IPS-11a (cell line): Measurements from ENCODE around the gene ADRB2.

ENCODE experiments used
- H3K4me3 ChIP-seq: one replicate; pipeline ENCODE4 v1.5.1; 2013; ENCODE audit warnings: low read depth, low read length, control low read depth

Gene ADRB2

GRCh38 chr5:148830211-148830610 is 3.8 kb downstream of the ADRB2 start:
- no peak overlapping the region for H3K4me3 ChIP-seq

DNA sequence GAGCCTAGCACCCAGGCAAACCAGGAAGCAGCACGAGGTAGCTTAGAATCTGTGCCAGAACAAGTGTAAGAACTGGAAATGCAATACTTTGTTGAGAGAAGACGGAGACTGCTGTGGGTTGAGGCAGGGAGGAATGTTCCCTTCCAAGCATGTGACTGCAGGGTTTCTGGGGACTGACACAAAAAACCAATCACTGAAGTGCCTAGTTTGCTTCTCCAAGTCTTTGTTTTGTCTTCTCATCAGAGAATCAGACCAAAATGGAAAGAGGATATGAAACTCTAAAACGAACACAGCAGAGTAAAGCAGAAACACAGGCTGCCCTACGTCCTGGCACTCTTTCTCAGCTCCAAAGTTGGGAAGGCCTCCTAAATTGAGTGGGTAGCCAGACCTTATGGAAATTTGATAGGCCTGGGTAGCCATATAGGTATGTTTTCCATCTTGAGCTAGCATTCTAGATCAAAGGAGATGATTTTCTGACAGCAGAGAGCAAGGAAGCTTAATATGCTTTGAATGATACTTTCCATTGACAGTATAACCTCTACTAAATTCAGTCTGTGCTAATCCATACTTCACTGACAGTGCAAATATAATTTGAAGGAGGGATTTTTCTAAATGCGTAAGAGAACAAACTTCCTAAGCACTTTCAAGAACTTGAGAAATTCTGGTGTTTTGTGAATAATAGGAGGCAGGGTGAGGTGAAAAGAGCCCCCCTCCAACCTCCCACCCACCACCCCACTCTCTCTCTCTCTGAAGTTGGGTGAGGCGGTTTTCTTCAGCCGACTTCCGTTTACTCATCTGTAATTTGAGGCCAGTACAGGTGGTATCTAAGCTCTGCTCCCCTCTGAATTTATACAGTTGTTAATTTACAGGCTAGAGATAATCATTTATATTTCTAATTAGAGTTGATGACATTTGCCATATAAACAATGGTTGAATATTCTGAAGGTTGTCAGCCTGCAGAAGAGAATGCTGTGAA is 5.5 kb downstream of the ADRB2 start:
- no peak overlapping the region for H3K4me3 ChIP-seq

DNA sequence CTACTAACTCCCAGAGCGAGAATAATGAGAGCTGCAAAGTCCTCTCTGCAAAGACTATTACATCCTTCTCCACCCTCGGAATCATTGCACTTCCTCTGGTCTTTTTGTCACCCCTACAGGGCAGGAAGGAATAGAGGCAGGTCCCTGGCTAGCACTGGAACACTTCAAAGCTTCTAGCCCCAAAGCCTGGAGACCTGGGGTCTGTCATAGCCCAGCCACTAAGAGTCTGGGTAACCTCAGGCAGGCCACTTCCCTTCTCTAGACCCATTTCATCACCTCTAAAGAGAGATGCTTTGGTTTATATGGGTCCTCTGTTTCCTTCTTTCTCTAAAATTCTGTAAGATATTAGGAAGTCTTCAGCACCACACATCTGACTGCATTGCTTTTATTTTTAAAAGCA is 6.7 kb downstream of the ADRB2 start:
- H3K4me3 ChIP-seq, result no peak overlapping the region

DNA sequence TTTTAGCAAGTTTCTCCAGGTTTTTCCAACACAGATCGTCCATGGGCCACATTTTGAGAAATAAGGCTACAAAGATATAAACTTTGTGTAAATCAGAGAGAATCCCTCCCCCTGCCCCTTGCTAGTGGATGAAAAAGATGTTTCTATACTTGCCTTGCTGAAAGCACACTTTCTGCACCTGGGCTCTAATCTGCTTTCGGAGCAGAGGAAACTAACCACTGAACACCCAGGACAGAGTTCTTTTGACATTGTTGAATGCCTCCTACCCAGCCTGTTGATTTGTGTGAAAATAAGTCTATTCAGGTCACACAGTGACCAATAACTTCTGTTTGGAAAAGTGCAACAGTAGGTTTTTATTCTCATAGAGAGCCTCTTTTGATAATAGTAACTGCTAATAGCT is 7.5 kb downstream of the ADRB2 start:
- H3K4me3 ChIP-seq, result no peak overlapping the region

DNA sequence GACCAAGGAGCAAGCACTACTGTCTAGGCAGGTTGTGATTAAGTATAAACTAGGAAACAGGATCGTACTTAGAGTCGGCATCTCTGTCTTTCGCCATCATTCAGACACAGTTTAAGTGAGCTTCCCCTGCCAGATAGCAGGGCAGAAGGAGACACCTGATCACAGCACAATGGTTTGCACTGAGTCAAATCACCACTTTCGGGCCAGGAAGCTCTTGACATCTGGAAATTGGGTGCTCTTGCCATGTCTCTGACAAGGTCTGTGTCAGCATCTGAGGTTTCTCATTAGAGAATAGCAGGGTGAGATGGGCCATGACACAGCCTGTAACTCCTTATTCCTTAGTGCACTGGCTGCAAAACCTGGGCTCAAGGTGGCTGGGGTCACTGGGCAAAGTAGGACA is 8.3 kb downstream of the ADRB2 start:
- no peak overlapping the region for H3K4me3 ChIP-seq

GRCh38 chr5:148836272-148837250 is 10.2 kb downstream of the ADRB2 start:
- no peak overlapping the region for H3K4me3 ChIP-seq

DNA sequence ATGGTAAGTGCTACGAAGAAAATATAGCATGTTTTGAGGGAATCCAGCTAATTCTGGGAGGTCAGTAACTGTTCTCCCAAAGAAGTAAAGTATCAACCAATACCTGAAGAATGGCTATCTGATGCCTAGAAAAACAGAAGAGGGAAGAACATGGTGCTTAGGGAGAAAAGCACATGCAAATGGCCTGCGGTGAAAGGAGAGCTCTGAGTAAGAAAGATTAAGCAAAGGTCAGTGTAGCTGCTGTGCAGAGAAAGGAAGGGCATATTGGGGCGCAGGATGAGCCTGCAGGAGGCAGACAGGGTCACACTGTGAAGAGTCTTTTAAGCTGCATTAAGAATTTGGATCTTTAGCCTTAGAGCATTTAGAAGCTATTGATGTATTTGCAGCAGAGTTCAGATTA is 11.0 kb downstream of the ADRB2 start:
- no peak overlapping the region for H3K4me3 ChIP-seq

- no peak overlapping the region for H3K4me3 ChIP-seq
Measured at GRCh38 chr5:148838357-148838756, 11.9 kb downstream of the ADRB2 start.

DNA sequence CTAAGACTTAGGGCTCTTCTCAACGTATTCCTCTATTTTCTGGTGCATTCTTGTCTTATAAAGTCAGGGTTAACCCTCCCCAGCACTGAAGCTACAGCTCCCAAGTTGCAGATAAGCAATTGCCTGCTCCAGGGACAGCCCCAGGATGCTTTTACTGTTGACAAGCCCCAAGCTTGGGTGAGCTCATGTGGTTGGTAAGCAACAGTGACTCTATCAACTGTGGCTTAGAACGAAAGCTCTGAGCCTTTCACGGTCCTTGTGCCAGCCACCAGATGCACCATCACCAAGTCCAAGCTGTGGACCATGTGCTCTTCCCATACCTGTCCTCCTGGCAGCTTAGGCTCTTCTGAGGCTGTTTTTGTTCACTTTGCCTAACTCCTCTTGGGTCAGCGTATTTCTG is 13.5 kb downstream of the ADRB2 start:
- H3K4me3 ChIP-seq, result no peak overlapping the region

DNA sequence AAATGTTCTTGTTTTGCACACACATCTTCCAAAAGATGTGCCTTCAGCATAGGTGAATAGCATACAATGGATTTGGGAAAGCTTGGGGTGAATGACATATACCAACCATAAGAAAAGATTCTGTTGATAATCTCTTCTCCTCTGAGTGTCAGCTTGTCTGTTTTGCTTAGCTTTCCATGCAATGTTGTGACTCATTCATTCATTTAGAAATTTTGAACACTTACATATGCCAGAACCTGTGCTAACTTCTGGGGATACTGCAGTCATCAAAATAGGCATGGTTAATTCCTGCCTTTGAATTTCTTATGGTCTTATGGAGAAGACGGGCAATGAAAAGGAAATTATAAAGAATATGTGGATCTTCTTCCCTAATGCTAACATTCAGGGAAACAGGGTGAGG is 14.1 kb downstream of the ADRB2 start:
- H3K4me3 ChIP-seq, result no peak overlapping the region

- no peak overlapping the region for H3K4me3 ChIP-seq
Measured at GRCh38 chr5:148841519-148841918, 15.1 kb downstream of the ADRB2 start.

- H3K4me3 ChIP-seq, result no peak overlapping the region
Measured at GRCh38 chr5:148842161-148842560, 15.8 kb downstream of the ADRB2 start.

- no peak overlapping the region for H3K4me3 ChIP-seq
Measured at GRCh38 chr5:148843510-148844318, 17.3 kb downstream of the ADRB2 start.

DNA sequence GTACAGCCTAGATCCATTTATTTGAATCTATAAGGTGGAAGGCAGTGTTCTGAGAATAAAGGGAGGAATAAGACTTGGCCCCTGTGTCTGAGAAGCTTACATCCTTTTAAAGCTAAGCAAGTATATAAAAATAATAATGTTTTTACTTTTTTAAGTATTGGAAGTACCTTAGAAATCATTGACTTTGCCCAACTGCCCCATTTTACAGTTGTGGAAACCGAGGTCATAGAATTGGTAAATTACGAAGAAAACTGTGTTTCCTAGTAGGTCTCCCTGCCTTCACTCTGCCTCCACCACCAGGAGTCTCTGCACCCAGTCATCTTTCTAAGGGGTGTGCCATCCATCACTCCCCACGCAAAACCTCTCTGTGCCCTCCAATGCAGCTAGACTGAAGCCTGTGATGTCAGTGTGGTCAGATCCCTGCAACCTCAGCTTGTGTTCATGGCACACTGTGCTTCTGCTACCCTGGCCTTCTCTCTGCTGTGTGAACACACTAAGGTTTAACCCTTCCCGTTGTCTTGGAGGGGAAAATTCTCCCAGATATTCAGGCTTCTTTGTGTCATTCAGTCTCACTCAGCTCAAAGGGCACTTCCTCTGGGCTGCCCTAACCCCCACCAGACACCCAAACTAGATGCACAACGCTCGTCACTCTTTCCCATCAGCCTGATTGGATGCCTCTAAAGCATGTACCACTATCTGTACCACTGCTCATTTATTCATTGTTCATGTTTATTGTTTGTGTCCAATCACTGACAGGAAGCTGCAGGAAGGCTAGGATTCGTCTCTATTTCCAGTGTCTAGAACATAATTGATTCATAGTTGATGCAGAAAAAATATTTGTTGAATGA is 18.2 kb downstream of the ADRB2 start:
- no peak overlapping the region for H3K4me3 ChIP-seq

DNA sequence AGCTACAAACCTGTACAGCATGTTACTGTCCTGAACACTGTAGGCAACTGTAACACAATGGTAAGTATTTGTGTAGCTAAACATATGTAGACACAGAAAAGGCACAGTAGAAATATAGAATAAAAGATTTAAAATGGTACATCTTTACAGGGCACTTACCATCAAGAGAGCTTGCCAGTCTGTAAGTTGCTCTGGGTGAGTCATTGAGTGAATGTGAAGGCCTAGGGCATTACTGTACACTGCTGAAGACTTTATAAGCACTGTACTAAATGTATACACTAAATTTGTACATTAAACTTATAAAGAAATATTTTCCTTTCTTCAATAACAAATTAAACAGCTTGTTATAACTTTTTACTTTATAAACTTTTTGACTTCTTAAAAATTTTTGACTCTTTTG is 20.5 kb downstream of the ADRB2 start:
- H3K4me3 ChIP-seq, result no peak overlapping the region

DNA sequence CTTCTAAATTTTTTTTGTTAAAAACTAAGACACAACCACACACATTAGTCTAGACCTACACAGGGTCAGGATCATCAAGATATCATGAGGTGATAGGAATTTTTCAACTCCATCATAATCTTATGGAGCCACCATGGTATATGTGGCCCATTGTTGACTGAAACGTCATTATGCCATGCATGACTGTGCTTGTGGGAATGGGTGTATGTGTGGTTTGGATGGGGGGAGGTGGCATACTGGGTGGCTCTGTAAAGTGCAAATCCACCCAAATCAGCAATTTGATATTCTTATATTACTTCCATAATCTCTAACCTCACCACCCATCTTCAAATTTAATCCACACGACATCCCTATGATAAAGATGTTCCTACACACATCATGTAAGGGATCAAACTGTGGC is 21.0 kb downstream of the ADRB2 start:
- no peak overlapping the region for H3K4me3 ChIP-seq

DNA sequence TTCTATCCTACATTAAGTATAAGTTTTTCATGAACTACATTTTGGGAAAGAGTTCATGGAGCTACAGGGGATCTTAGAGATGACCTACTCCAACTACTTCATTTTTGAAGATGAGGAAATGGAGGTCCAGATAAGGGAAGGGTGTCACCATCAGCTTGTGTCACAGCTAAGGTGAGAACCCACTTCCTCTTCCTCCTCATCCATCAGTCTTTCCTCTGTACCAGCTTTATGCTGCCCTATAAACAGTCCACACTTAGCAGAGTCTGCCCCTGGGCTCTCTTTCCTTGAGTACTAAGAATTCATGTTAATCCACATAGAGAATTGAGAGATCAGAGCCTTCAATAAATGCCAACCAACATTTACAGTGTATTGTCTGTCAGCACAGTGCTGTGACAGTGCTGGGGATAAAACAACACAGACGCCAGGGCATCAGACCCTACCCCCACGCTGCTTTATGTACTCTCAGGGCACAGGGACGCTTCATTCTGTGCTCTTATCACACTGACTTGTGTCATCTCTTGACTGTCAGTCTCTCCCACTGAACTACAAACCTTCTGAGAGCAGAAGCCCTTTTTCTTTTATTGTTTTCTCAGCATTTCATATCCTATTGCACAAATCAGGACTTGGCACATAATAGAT is 22.1 kb downstream of the ADRB2 start:
- H3K4me3 ChIP-seq, result no peak overlapping the region

- H3K4me3 ChIP-seq, result no peak overlapping the region
Measured at GRCh38 chr5:148849461-148849860, 23.1 kb downstream of the ADRB2 start.

DNA sequence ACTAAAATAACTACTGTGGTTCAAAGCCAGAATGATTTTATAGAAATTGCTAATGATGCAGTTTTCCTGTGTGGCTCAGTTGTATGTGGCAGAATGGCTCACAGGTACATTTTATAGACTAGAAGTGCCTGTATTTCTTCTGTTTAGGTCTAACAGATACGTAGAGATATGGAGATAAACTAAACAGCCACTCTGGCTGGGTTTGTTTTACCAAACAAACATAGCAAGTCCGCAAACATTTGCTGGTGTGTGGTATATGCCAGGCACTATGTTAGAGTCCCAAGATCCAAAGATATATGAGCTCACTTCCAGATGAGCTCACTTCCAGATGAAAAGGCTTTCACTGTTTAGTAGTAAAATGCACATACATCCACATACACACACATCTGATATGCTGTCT is 24.4 kb downstream of the ADRB2 start:
- no peak overlapping the region for H3K4me3 ChIP-seq
